H9 (cell line): ENCODE results near the gene MGP. TPM values are rescaled to one million over a fixed set of nuclear protein-coding genes. Genes with fewer than 3 reads are reported as not detected.

Experiments
- DNase-seq: peaks from one replicate; pipeline ENCODE4 v3.0.0-alpha.2; 2017
- H2AFZ ChIP-seq: one replicate; pipeline ENCODE4 v1.6.1; 2013; ENCODE audit warnings: mild to moderate bottlenecking, low read length, control low read depth, moderate library complexity
- H2AK5ac ChIP-seq: 2 replicates; pipeline ENCODE4 v1.6.1; 2013; ENCODE audit warnings: low read length, control low read depth, mixed read lengths; ENCODE audit not compliant: insufficient read length
- H2BK120ac ChIP-seq: one replicate; pipeline ENCODE4 v1.6.1; 2013; ENCODE audit warnings: low read depth, mild to moderate bottlenecking, low read length, control low read depth, inconsistent platforms; ENCODE audit not compliant: poor library complexity, severe bottlenecking
- H2BK12ac ChIP-seq: 2 replicates; pipeline ENCODE4 v1.6.1; 2013; ENCODE audit warnings: low read length, control low read depth, mixed read lengths, low read depth; ENCODE audit not compliant: insufficient read length
- H2BK15ac ChIP-seq: 2 replicates; pipeline ENCODE4 v1.6.1; 2013; ENCODE audit warnings: low read depth, low read length, control low read depth
- H2BK20ac ChIP-seq: one replicate; pipeline ENCODE4 v1.6.1; 2013; ENCODE audit warnings: low read depth, mild to moderate bottlenecking, low read length, control low read depth, inconsistent platforms; ENCODE audit not compliant: poor library complexity, severe bottlenecking
- H2BK5ac ChIP-seq: 2 replicates; pipeline ENCODE4 v1.6.1; 2013; ENCODE audit warnings: low read length, control low read depth, mixed read lengths; ENCODE audit not compliant: insufficient read length
- H3K14ac ChIP-seq: 2 replicates; pipeline ENCODE4 v1.6.1; 2013; ENCODE audit warnings: low read length, control low read depth; ENCODE audit not compliant: insufficient read depth
- H3K18ac ChIP-seq: 2 replicates; pipeline ENCODE4 v1.6.1; 2013; ENCODE audit warnings: low read depth, mild to moderate bottlenecking, mixed read lengths, low read length, control low read depth; ENCODE audit not compliant: insufficient read length
- H3K23ac ChIP-seq: 2 replicates; pipeline ENCODE4 v1.6.1; 2013; ENCODE audit warnings: low read length, control low read depth, mixed read lengths, low read depth; ENCODE audit not compliant: insufficient read length
- H3K23me2 ChIP-seq: 2 replicates; pipeline ENCODE4 v1.6.1; 2013; ENCODE audit warnings: low read depth, mild to moderate bottlenecking, mixed read lengths, low read length, control low read depth; ENCODE audit not compliant: insufficient read length, poor library complexity, severe bottlenecking
- H3K27ac ChIP-seq: 2 replicates; pipeline ENCODE4 v1.5.1; 2013; ENCODE audit warnings: low read length, control low read depth, mixed read lengths, low read depth; ENCODE audit not compliant: insufficient read length
- H3K27me3 ChIP-seq: 2 replicates; pipeline ENCODE4 v1.6.1; 2013; ENCODE audit warnings: low read length, control low read depth, inconsistent platforms; ENCODE audit not compliant: insufficient read depth
- H3K4ac ChIP-seq: 2 replicates; pipeline ENCODE4 v1.6.1; 2013; ENCODE audit warnings: low read depth, mild to moderate bottlenecking, control low read depth, inconsistent platforms, low read length, moderate library complexity
- H3K4me1 ChIP-seq: 2 replicates; pipeline ENCODE4 v1.6.1; 2013; ENCODE audit warnings: low read length, control low read depth, inconsistent platforms; ENCODE audit not compliant: insufficient read depth
- H3K4me2 ChIP-seq: 2 replicates; pipeline ENCODE4 v1.6.1; 2013; ENCODE audit warnings: low read length, control low read depth, mixed read lengths; ENCODE audit not compliant: insufficient read length, insufficient read depth
- H3K56ac ChIP-seq: 2 replicates; pipeline ENCODE4 v1.6.1; 2013; ENCODE audit warnings: low read depth, mild to moderate bottlenecking, mixed read lengths, low read length, control low read depth; ENCODE audit not compliant: insufficient read length
- H3K79me1 ChIP-seq: 2 replicates; pipeline ENCODE4 v1.6.1; 2013; ENCODE audit warnings: low read depth, mild to moderate bottlenecking, moderate library complexity, low read length, control low read depth, inconsistent platforms; ENCODE audit not compliant: insufficient read depth, poor library complexity, severe bottlenecking
- H3K79me2 ChIP-seq: 2 replicates; pipeline ENCODE4 v1.6.1; 2013; ENCODE audit warnings: low read length, control low read depth, inconsistent platforms; ENCODE audit not compliant: insufficient read depth
- H3K9ac ChIP-seq: 2 replicates; pipeline ENCODE4 v1.6.1; 2013; ENCODE audit warnings: low read length, control low read depth, mixed read lengths; ENCODE audit not compliant: insufficient read length; ENCODE audit errors: extremely low read depth
- H3K9me3 ChIP-seq: one replicate; pipeline ENCODE4 v1.6.1; 2013; ENCODE audit warnings: low read depth, low read length, inconsistent platforms; ENCODE audit not compliant: control insufficient read depth
- H3T11ph ChIP-seq: one replicate; pipeline ENCODE4 v1.6.1; 2013; ENCODE audit warnings: mild to moderate bottlenecking, low read length, control low read depth, inconsistent platforms
- H4K20me1 ChIP-seq: one replicate; pipeline ENCODE4 v1.6.1; 2013; ENCODE audit not compliant: control insufficient read depth, insufficient read length, insufficient read depth
- H4K5ac ChIP-seq: 2 replicates; pipeline ENCODE4 v1.6.1; 2013; ENCODE audit warnings: low read depth, mild to moderate bottlenecking, mixed read lengths, low read length, control low read depth; ENCODE audit not compliant: insufficient read length
- H4K8ac ChIP-seq: replicated peaks from 2 replicates; pipeline ENCODE4 v1.6.1; 2013; ENCODE audit warnings: low read length, control low read depth, mixed read lengths, low read depth; ENCODE audit not compliant: insufficient read length
- H4K91ac ChIP-seq: 2 replicates; pipeline ENCODE4 v1.6.1; 2013; ENCODE audit warnings: low read depth, mild to moderate bottlenecking, moderate library complexity, mixed read lengths, low read length, control low read depth; ENCODE audit not compliant: insufficient read length
- H3K27ac Mint-ChIP-seq, 3 experiments: 2 replicates in 2 of 3; 3 replicates in 1 of 3; pipeline ENCODE4 v1.8.0; 2020 to 2021; ENCODE audit warnings: mixed read lengths in 3 of 3, mild to moderate bottlenecking in 1 of 3, moderate library complexity in 1 of 3
- H3K27me3 Mint-ChIP-seq: 2 replicates; pipeline ENCODE4 v1.8.0; 2021; ENCODE audit warnings: low read depth, mild to moderate bottlenecking, moderate library complexity, mixed read lengths
- H3K36me3 Mint-ChIP-seq, 3 experiments: 2 replicates in 2 of 3; 3 replicates in 1 of 3; pipeline ENCODE4 v1.8.0; 2020 to 2021; ENCODE audit warnings: low read depth in 3 of 3, mixed read lengths in 3 of 3; ENCODE audit not compliant: insufficient read depth in 1 of 3
- H3K4me1 Mint-ChIP-seq, 2 experiments: 2 replicates each; pipeline ENCODE4 v1.8.0; 2020; ENCODE audit warnings: mixed read lengths in 2 of 2
- H3K4me3 Mint-ChIP-seq, 2 experiments: 2 replicates in 1 of 2; 3 replicates in 1 of 2; pipeline ENCODE4 v1.8.0; 2020 to 2021; ENCODE audit warnings: mild to moderate bottlenecking in 2 of 2, mixed read lengths in 2 of 2, moderate library complexity in 1 of 2
- H3K9me3 Mint-ChIP-seq, 2 experiments: 2 replicates in 1 of 2; 3 replicates in 1 of 2; pipeline ENCODE4 v1.8.0; 2020; ENCODE audit warnings: mild to moderate bottlenecking in 2 of 2, mixed read lengths in 2 of 2, moderate library complexity in 1 of 2
- CTCF ChIP-seq: fragments of 200-600 bp; sonication (generic); conservative IDR thresholded peaks from 3 replicates; pipeline ENCODE4 v1.8.0; 2021; ENCODE audit warnings: antibody characterized with exemption, mild to moderate bottlenecking
- WGBS: extraction: QIAGEN DNeasy Blood & Tissue Kit; methylation state at CpG from one replicate; pipeline ENCODE4 v1.1.7; 2013; ENCODE audit warnings: missing lambda C conversion rate, low lambda C conversion rate, mixed read lengths; ENCODE audit not compliant: insufficient read length; ENCODE audit errors: extremely low coverage; 5-methylcytosine and 5-hydroxymethylcytosine counted together
- total RNA-seq: library from RNA; stranded (reverse); gene quantifications from 2 replicates; pipeline ENCODE4 v1.2.1, GENCODE V29; 2021

The MGP gene
- total RNA-seq, 1 experiment from 2014 or later = not detected

- Histone ChIP-seq H3K4me1 (peaks cover 2% of the 10 kb centered on the region; the same call in 1 of the 2 replicates), H4K20me1 (no peaks in the 10 kb centered on the region), H3K79me2 (no peaks in the 10 kb centered on the region), H2BK15ac (no peak overlapping the region), H3K4me2 (no peak overlapping the region), H2BK120ac (no peak overlapping the region), H3K14ac (no peak overlapping the region), H4K5ac (no peak overlapping the region), H3T11ph (no peak overlapping the region), H2BK12ac (no peak overlapping the region), H3K27me3 (no peaks in the 10 kb centered on the region; the same call in 1 of the 2 replicates), H4K91ac (no peak overlapping the region), H2BK20ac (no peak overlapping the region), H2BK5ac (no peak overlapping the region), H3K9me3 (no peaks in the 10 kb centered on the region), H3K27ac (no peak overlapping the region), H3K56ac (no peak overlapping the region), H3K9ac (no peak overlapping the region), H4K8ac (no peak overlapping the region), H3K79me1 (no peaks in the 10 kb centered on the region), H2AFZ (no peak overlapping the region), H3K23me2 (no peaks in the 10 kb centered on the region), H2AK5ac (no peak overlapping the region), H3K23ac (no peak overlapping the region), H3K18ac (no peak overlapping the region), H3K4ac (no peak overlapping the region)
- Mint-ChIP-seq H3K27me3 (no peaks in the 10 kb centered on the region), H3K4me3 (no peak overlapping the region), H3K4me1 (peaks cover 16 to 20% of the 10 kb centered on the region in 2 experiments), H3K36me3 (no peaks in the 10 kb centered on the region), H3K9me3 (no peaks in the 10 kb centered on the region), H3K27ac (no peak overlapping the region)
- no peak for DNase-seq
- TF ChIP-seq CTCF = no peak
- no CpG with 5 or more reads among the region's 1 CpG for WGBS
These were observed 34.6 kb downstream of the MGP start for GRCh38 chr12:14850929-14851663.
